GM19240 (cell line): Measurements from ENCODE around the gene PODXL2.
"Not testable (repeated sequence)": the region's sequence is repeated elsewhere in the genome, so short reads cannot be mapped to it uniquely, and the experiment has no call there.

Source experiments
- DNase-seq: peaks from one replicate; pipeline ENCODE4 v3.0.0; 2011; ENCODE audit warnings: low spot score; ENCODE audit not compliant: insufficient read length

Gene PODXL2

GRCh38 chr3:127674101-127674721 lies 45.2 kb downstream of the PODXL2 start:
- DNase-seq, result no peak

- DNase-seq, result no peak
Observed at GRCh38 chr3:127674790-127675189, 45.8 kb downstream of the PODXL2 start.

GRCh38 chr3:127675651-127676391 lies 46.8 kb downstream of the PODXL2 start:
- DNase-seq, result no peak

GRCh38 chr3:127676456-127676855 lies 47.5 kb downstream of the PODXL2 start:
- DNase-seq, result no peak

GRCh38 chr3:127676921-127677351 lies 48.0 kb downstream of the PODXL2 start:
- no peak for DNase-seq

GRCh38 chr3:127677541-127678314 lies 48.7 kb downstream of the PODXL2 start:
- DNase-seq, result no peak

- no peak for DNase-seq
Observed at GRCh38 chr3:127678315-127678599, 49.3 kb downstream of the PODXL2 start.

GRCh38 chr3:127678611-127679533 lies 49.9 kb downstream of the PODXL2 start:
- no peak for DNase-seq

- no peak for DNase-seq
Observed at GRCh38 chr3:127679534-127680145, 50.7 kb downstream of the PODXL2 start.

GRCh38 chr3:127680146-127680661 lies 51.2 kb downstream of the PODXL2 start:
- no peak for DNase-seq

GRCh38 chr3:127680798-127681221 lies 51.8 kb downstream of the PODXL2 start:
- no peak for DNase-seq

- DNase-seq, result not testable (repeated sequence)
Observed at GRCh38 chr3:127682175-127682554, 53.2 kb downstream of the PODXL2 start.

- no peak for DNase-seq
Observed at GRCh38 chr3:127682561-127682960, 53.6 kb downstream of the PODXL2 start.

GRCh38 chr3:127684871-127685707 lies 56.1 kb downstream of the PODXL2 start:
- DNase-seq, result no peak

GRCh38 chr3:127685708-127686511 lies 56.9 kb downstream of the PODXL2 start:
- DNase-seq, result no peak

GRCh38 chr3:127686512-127686894 lies 57.5 kb downstream of the PODXL2 start:
- DNase-seq, result no peak

GRCh38 chr3:127687228-127687737 lies 58.3 kb downstream of the PODXL2 start:
- no peak for DNase-seq

- DNase-seq, result no peak
Observed at GRCh38 chr3:127688022-127688415, 59.0 kb downstream of the PODXL2 start.
